Measurements from ENCODE around the gene VPS4B. TPM values are rescaled to one million over a fixed set of nuclear protein-coding genes. Genes with fewer than 3 reads are reported as not detected.

The VPS4B gene
- total and polyA plus RNA-seq, 2 experiments from 2014 or later, result 30.2 to 49.4 TPM

DNA sequence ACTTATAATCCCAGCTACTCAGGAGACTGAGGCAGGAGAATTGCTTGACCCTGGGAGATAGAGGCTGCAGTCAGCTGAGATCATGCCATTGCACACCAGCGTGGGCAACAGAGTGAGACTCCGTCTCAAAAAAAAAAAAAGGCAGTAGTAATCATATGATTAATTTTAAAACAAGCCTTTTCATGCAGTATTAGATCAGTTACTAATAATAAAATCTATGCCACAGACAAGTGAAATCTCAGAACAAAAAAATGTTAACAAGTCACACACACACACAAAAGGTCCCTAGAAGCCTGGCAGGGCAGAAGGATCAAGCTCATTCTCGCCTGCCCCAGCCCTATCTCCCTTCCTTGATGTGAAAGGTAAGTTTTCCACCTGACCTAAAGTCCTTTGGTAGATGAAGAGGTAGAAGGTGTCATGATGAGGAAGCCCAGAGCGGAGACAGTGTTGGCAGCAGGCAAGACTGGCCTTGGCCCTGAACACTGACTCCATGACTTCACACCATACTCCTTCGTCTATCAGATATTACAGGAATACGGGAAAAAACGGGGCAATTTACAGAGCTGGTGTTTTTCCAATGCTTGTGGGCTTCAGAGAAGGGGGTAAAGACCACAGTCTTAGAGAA is 65.9 kb downstream of the VPS4B start (continued):
- TF ChIP-seq, protein P1, sequence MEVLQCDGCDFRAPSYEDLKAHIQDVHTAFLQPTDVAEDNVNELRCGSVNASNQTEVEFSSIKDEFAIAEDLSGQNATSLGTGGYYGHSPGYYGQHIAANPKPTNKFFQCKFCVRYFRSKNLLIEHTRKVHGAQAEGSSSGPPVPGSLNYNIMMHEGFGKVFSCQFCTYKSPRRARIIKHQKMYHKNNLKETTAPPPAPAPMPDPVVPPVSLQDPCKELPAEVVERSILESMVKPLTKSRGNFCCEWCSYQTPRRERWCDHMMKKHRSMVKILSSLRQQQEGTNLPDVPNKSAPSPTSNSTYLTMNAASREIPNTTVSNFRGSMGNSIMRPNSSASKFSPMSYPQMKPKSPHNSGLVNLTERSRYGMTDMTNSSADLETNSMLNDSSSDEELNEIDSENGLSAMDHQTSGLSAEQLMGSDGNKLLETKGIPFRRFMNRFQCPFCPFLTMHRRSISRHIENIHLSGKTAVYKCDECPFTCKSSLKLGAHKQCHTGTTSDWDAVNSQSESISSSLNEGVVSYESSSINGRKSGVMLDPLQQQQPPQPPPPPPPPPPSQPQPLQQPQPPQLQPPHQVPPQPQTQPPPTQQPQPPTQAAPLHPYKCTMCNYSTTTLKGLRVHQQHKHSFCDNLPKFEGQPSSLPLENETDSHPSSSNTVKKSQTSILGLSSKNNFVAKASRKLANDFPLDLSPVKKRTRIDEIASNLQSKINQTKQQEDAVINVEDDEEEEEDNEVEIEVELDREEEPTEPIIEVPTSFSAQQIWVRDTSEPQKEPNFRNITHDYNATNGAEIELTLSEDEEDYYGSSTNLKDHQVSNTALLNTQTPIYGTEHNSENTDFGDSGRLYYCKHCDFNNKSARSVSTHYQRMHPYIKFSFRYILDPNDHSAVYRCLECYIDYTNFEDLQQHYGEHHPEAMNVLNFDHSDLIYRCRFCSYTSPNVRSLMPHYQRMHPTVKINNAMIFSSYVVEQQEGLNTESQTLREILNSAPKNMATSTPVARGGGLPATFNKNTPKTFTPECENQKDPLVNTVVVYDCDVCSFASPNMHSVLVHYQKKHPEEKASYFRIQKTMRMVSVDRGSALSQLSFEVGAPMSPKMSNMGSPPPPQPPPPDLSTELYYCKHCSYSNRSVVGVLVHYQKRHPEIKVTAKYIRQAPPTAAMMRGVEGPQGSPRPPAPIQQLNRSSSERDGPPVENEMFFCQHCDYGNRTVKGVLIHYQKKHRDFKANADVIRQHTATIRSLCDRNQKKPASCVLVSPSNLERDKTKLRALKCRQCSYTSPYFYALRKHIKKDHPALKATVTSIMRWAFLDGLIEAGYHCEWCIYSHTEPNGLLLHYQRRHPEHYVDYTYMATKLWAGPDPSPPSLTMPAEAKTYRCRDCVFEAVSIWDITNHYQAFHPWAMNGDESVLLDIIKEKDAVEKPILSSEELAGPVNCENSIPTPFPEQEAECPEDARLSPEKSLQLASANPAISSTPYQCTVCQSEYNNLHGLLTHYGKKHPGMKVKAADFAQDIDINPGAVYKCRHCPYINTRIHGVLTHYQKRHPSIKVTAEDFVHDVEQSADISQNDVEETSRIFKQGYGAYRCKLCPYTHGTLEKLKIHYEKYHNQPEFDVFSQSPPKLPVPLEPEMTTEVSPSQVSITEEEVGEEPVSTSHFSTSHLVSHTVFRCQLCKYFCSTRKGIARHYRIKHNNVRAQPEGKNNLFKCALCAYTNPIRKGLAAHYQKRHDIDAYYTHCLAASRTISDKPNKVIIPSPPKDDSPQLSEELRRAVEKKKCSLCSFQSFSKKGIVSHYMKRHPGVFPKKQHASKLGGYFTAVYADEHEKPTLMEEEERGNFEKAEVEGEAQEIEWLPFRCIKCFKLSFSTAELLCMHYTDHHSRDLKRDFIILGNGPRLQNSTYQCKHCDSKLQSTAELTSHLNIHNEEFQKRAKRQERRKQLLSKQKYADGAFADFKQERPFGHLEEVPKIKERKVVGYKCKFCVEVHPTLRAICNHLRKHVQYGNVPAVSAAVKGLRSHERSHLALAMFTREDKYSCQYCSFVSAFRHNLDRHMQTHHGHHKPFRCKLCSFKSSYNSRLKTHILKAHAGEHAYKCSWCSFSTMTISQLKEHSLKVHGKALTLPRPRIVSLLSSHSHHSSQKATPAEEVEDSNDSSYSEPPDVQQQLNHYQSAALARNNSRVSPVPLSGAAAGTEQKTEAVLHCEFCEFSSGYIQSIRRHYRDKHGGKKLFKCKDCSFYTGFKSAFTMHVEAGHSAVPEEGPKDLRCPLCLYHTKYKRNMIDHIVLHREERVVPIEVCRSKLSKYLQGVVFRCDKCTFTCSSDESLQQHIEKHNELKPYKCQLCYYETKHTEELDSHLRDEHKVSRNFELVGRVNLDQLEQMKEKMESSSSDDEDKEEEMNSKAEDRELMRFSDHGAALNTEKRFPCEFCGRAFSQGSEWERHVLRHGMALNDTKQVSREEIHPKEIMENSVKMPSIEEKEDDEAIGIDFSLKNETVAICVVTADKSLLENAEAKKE (CRISPR knock-in tag; IDR thresholded peaks at IDR 0.05), result no peak
- no peak for TF ChIP-seq NANOG (IDR thresholded peaks at IDR 0.05; ENCODE audit: borderline replicate concordance)

DNA sequence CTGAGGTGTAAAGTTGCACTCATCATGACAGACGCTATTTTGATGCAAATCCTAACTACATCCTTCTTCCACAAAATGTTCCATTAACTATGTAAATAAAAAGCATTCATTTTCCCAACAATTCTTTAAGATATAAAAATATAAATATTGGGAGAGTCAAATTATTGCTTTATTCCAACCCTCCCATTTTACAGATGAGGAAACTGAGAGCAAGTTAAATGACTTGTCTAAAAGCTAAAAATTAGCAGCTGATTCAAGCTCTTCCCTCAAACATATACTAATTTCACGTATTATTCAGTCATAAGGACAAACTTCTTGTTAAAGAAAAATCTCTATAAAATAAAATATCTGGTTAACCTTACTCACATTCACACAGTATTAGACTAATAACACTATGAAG is 72.0 kb downstream of the VPS4B start:
- Histone ChIP-seq H3K79me2 (replicated peaks; ENCODE audit: insufficient read depth) (no peaks in the 10 kb centered on the region), H3K27ac (ENCODE audit: low read depth) (no peak overlapping the region), H3K4me1 (ENCODE audit: insufficient read depth) (no peaks in the 10 kb centered on the region), H3F3A (replicated peaks; ENCODE audit: low read depth) (no peaks in the 10 kb centered on the region), H3K36me3 (ENCODE audit: insufficient read depth) (peaks cover 38% of the 10 kb centered on the region), H3K27me3 (ENCODE audit: insufficient read depth) (no peaks in the 10 kb centered on the region), H4K20me1 (replicated peaks; ENCODE audit: insufficient read depth) (no peaks in the 10 kb centered on the region; the same call in 1 of the 2 replicates), H2AFZ (no peak overlapping the region), H3K4me2 (no peak overlapping the region), H3K9me2 (ENCODE audit: insufficient read depth) (no peaks in the 10 kb centered on the region), H3K4me3 (no peak overlapping the region)
- ATAC-seq (no peak), DNase-seq (ENCODE audit: low spot score) (no peak)
- H3K27ac Mint-ChIP-seq, result no peak overlapping the region
- no peaks in the 10 kb centered on the region for H3K9me3 Mint-ChIP-seq
- H3K4me1 Mint-ChIP-seq, result no peaks in the 10 kb centered on the region
- no peak overlapping the region for H3K4me3 Mint-ChIP-seq
- no peaks in the 10 kb centered on the region for H3K27me3 Mint-ChIP-seq (ENCODE audit: insufficient read depth, low read depth, poor library complexity)
- peaks cover 54% of the 10 kb centered on the region for H3K36me3 Mint-ChIP-seq (ENCODE audit: low read depth)
- TF ChIP-seq ZNF331 (CRISPR knock-in tag; IDR thresholded peaks at IDR 0.05; ENCODE audit: low read depth), result no peak
- TF ChIP-seq POLR2AphosphoS5 (IDR thresholded peaks at IDR 0.05; ENCODE audit: low read depth), result no peak
- no peak for TF ChIP-seq STAT1 (IDR thresholded peaks at IDR 0.05; ENCODE audit: unreplicated experiment)
- no peak for TF ChIP-seq REST (IDR thresholded peaks at IDR 0.05; ENCODE audit: unreplicated experiment)
- no peak for TF ChIP-seq EZH2 (IDR thresholded peaks at IDR 0.05; ENCODE audit: low read depth, unreplicated experiment)
- no peak for TF ChIP-seq EZH2phosphoT487 (IDR thresholded peaks at IDR 0.05; ENCODE audit: unreplicated experiment)
- no peak for TF ChIP-seq CREB1 (CRISPR knock-in tag; IDR thresholded peaks at IDR 0.05; ENCODE audit: low read depth)

All from GM23338 (cell line).